ENCODE results near the gene WDHD1.

- TF ChIP-seq, protein P1, sequence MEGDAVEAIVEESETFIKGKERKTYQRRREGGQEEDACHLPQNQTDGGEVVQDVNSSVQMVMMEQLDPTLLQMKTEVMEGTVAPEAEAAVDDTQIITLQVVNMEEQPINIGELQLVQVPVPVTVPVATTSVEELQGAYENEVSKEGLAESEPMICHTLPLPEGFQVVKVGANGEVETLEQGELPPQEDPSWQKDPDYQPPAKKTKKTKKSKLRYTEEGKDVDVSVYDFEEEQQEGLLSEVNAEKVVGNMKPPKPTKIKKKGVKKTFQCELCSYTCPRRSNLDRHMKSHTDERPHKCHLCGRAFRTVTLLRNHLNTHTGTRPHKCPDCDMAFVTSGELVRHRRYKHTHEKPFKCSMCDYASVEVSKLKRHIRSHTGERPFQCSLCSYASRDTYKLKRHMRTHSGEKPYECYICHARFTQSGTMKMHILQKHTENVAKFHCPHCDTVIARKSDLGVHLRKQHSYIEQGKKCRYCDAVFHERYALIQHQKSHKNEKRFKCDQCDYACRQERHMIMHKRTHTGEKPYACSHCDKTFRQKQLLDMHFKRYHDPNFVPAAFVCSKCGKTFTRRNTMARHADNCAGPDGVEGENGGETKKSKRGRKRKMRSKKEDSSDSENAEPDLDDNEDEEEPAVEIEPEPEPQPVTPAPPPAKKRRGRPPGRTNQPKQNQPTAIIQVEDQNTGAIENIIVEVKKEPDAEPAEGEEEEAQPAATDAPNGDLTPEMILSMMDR (IDR thresholded peaks at IDR 0.05): no peak
- TF ChIP-seq POLR2A (IDR thresholded peaks at IDR 0.05) (no peak), EP300 (IDR thresholded peaks at IDR 0.05) (no peak), POLR2AphosphoS5 (IDR thresholded peaks at IDR 0.05) (no peak)
Observed at GRCh38 chr14:55057919-55058318, 31.0 kb upstream of the WDHD1 start.
